Measurements from ENCODE around the gene FAM171A1. TPM values are rescaled to one million over a fixed set of nuclear protein-coding genes. Genes with fewer than 3 reads are reported as not detected.

The FAM171A1 gene
- total and polyA plus RNA-seq, 2 donors (not counting 1 experiment from before 2014, with no cell fraction given), result 0.09 TPM; not detected in 1

- ChIA-PET POLR2A (no interaction called here), CTCF (no interaction called here)
- no peaks in the 10 kb centered on the region for H3K36me3 ChIP-seq (replicated peaks in 1 of 2; ENCODE audit: control extremely low read depth in 1 of 2, control insufficient read depth in 1 of 2, extremely low read depth in 1 of 2, insufficient read depth in 2 of 2, low read length in 1 of 2)
- H3K9ac ChIP-seq (ENCODE audit: low read length), result no peak overlapping the region
- WGBS (ENCODE audit: insufficient coverage), result no CpG with 5 or more reads among the region's 3 CpGs
- no peak overlapping the region for H2AFZ ChIP-seq (ENCODE audit: insufficient read depth, low read depth, low read length, poor library complexity, severe bottlenecking)
- H3K4me2 ChIP-seq (replicated peaks; ENCODE audit: low read depth, low read length, poor library complexity, severe bottlenecking), result no peak overlapping the region
- H3K27ac Mint-ChIP-seq, result no peak overlapping the region
- no peak for ATAC-seq (ENCODE audit: low read depth)
- H3K4me1 ChIP-seq (ENCODE audit: control insufficient read depth in 2 of 2, insufficient read depth in 2 of 2, low read length in 2 of 2), result peaks cover 7 to 10% of the 10 kb centered on the region in 2 donors
- peaks cover 52% of the 10 kb centered on the region for H3K27me3 Mint-ChIP-seq
- H3K4me3 Mint-ChIP-seq, result no peak overlapping the region
- peaks cover 10% of the 10 kb centered on the region for H3K4me1 Mint-ChIP-seq
- TF ChIP-seq EZH2 (IDR thresholded peaks at IDR 0.05; ENCODE audit: borderline replicate concordance, insufficient read depth, low read depth, low read length, poor library complexity, severe bottlenecking), result no peak
- TF ChIP-seq, protein P1, sequence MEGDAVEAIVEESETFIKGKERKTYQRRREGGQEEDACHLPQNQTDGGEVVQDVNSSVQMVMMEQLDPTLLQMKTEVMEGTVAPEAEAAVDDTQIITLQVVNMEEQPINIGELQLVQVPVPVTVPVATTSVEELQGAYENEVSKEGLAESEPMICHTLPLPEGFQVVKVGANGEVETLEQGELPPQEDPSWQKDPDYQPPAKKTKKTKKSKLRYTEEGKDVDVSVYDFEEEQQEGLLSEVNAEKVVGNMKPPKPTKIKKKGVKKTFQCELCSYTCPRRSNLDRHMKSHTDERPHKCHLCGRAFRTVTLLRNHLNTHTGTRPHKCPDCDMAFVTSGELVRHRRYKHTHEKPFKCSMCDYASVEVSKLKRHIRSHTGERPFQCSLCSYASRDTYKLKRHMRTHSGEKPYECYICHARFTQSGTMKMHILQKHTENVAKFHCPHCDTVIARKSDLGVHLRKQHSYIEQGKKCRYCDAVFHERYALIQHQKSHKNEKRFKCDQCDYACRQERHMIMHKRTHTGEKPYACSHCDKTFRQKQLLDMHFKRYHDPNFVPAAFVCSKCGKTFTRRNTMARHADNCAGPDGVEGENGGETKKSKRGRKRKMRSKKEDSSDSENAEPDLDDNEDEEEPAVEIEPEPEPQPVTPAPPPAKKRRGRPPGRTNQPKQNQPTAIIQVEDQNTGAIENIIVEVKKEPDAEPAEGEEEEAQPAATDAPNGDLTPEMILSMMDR (IDR thresholded peaks at IDR 0.05), result no peak
- peaks cover 0 to 5% (median 0%) of the 10 kb centered on the region in 3 donors for H3K9me3 ChIP-seq (ENCODE audit: control extremely low read depth in 1 of 3, control insufficient read depth in 2 of 3, insufficient read depth in 1 of 3, low read length in 2 of 3)
- H3K27ac ChIP-seq (ENCODE audit: low read length in 2 of 2), result no peak overlapping the region
- H3K27me3 ChIP-seq (replicated peaks in 1 of 4; ENCODE audit: control extremely low read depth in 1 of 4, control insufficient read depth in 3 of 4, insufficient read depth in 4 of 4, low read length in 3 of 4), result peaks cover 2 to 29% (median 26%) of the 10 kb centered on the region in 4 experiments
- no peaks in the 10 kb centered on the region for H3K9me3 Mint-ChIP-seq (ENCODE audit: insufficient read depth)
- intact Hi-C loops (cut with micrococcal nuclease), result no loop called here
- DNase-seq, result no peak
- no peaks in the 10 kb centered on the region for H4K20me1 ChIP-seq (ENCODE audit: control insufficient read depth, insufficient read depth, low read length, poor library complexity, severe bottlenecking)
- no peaks in the 10 kb centered on the region for H3K79me2 ChIP-seq (ENCODE audit: control insufficient read depth, insufficient read depth, low read length)
- H3K4me3 ChIP-seq (ENCODE audit: control extremely low read depth in 1 of 5, extremely low read depth in 1 of 5, insufficient read depth in 1 of 5, low read depth in 2 of 5, low read length in 4 of 5), result no peak overlapping the region
These were observed 3.1 kb upstream of the FAM171A1 start for GRCh38 chr10:15374156-15374555.

- Mint-ChIP-seq H3K27me3 (peaks cover 57% of the 10 kb centered on the region), H3K9me3 (ENCODE audit: insufficient read depth) (no peaks in the 10 kb centered on the region), H3K4me1 (peaks cover 10% of the 10 kb centered on the region), H3K4me3 (no peak overlapping the region), H3K27ac (no peak overlapping the region)
- Histone ChIP-seq H3K4me2 (replicated peaks; ENCODE audit: low read depth, low read length, poor library complexity, severe bottlenecking) (no peak overlapping the region), H3K4me3 (ENCODE audit: control extremely low read depth in 1 of 5, extremely low read depth in 1 of 5, insufficient read depth in 1 of 5, low read depth in 2 of 5, low read length in 4 of 5) (no peak overlapping the region), H2AFZ (ENCODE audit: insufficient read depth, low read depth, low read length, poor library complexity, severe bottlenecking) (no peak overlapping the region), H3K36me3 (replicated peaks in 1 of 2; ENCODE audit: control extremely low read depth in 1 of 2, control insufficient read depth in 1 of 2, extremely low read depth in 1 of 2, insufficient read depth in 2 of 2, low read length in 1 of 2) (no peaks in the 10 kb centered on the region), H4K20me1 (ENCODE audit: control insufficient read depth, insufficient read depth, low read length, poor library complexity, severe bottlenecking) (no peaks in the 10 kb centered on the region), H3K27ac (ENCODE audit: low read length in 2 of 2) (no peak overlapping the region), H3K9ac (ENCODE audit: low read length) (no peak overlapping the region), H3K27me3 (replicated peaks in 1 of 4; ENCODE audit: control extremely low read depth in 1 of 4, control insufficient read depth in 3 of 4, insufficient read depth in 4 of 4, low read length in 3 of 4) (peaks cover 2 to 35% (median 30%) of the 10 kb centered on the region in 4 experiments), H3K9me3 (ENCODE audit: control extremely low read depth in 1 of 3, control insufficient read depth in 2 of 3, insufficient read depth in 1 of 3, low read length in 2 of 3) (no peaks in the 10 kb centered on the region), H3K4me1 (ENCODE audit: control insufficient read depth in 2 of 2, insufficient read depth in 2 of 2, low read length in 2 of 2) (peaks cover 7 to 10% of the 10 kb centered on the region in 2 donors), H3K79me2 (ENCODE audit: control insufficient read depth, insufficient read depth, low read length) (no peaks in the 10 kb centered on the region)
- no peak for TF ChIP-seq EZH2 (IDR thresholded peaks at IDR 0.05; ENCODE audit: borderline replicate concordance, insufficient read depth, low read depth, low read length, poor library complexity, severe bottlenecking)
- TF ChIP-seq, protein P1 (IDR thresholded peaks at IDR 0.05), result no peak
- intact Hi-C loops (cut with micrococcal nuclease), result no loop called here
- DNase-seq, result no peak
- no peak for ATAC-seq (ENCODE audit: low read depth)
- WGBS (ENCODE audit: insufficient coverage), result 100% methylated on average over 1 of the region's 2 CpGs
- ChIA-PET POLR2A (no interaction called here), CTCF (no interaction called here)
These were observed 2.1 kb upstream of the FAM171A1 start for GRCh38 chr10:15373199-15373598.
